PC-3 (cell line): ENCODE data around the gene RSU1. TPM values are rescaled to one million over a fixed set of nuclear protein-coding genes. Genes with fewer than 3 reads are reported as not detected.

Source experiments
- ATAC-seq: fragments of 200-7000 bp; cut with Tn5 transposase; 2 replicates; pipeline ENCODE4 v1.9.1; 2020; ENCODE audit warnings: mild to moderate bottlenecking, moderate library complexity
- BruUV-seq: library from RNA; stranded (reverse); fragments of 400-500 nt; replicated peaks from 2 replicates; lab custom pipeline; 2021; lab: Mats Ljungman, UMichigan
- CTCF ChIA-PET: fragments of 300-600 bp; sonication (Branson Sonifier 250); formaldehyde crosslinking; loops from one replicate; lab custom pipeline; 2022; ENCODE audit warnings: antibody characterized with exemption; lab: Charles Lee
- POLR2A ChIA-PET: fragments of 300-600 bp; sonication (Branson Sonifier 250); formaldehyde crosslinking; loops from one replicate; lab custom pipeline; 2022; ENCODE audit warnings: antibody characterized with exemption; ENCODE audit not compliant: unreplicated experiment; lab: Charles Lee
- DNase-seq: peaks from one replicate; pipeline ENCODE4 v3.0.0-alpha.2; 2015
- H2AFZ ChIP-seq: fragments of 300-600 bp; sonication (generic); 2 replicates; pipeline ENCODE4 v1.6.0; 2016; ENCODE audit warnings: antibody characterized with exemption, low read length
- H3F3A ChIP-seq: fragments of 300-600 bp; sonication (generic); one replicate; pipeline ENCODE4 v1.6.0; 2017; ENCODE audit warnings: antibody characterized with exemption, low read length, control low read depth, mild to moderate bottlenecking; ENCODE audit not compliant: unreplicated experiment
- H3K27ac ChIP-seq: fragments of 300-600 bp; sonication (generic); 2 replicates; pipeline ENCODE4 v1.5.1; 2016; ENCODE audit warnings: mild to moderate bottlenecking, low read length
- H3K27me3 ChIP-seq: fragments of 300-600 bp; sonication (generic); 2 replicates; pipeline ENCODE4 v1.6.1; 2016; ENCODE audit warnings: low read length, mixed read lengths
- H3K36me3 ChIP-seq: fragments of 300-600 bp; sonication (generic); 2 replicates; pipeline ENCODE4 v1.6.1; 2016; ENCODE audit warnings: low read depth, mixed run types, low read length, mixed read lengths
- H3K4me1 ChIP-seq: fragments of 300-600 bp; sonication (generic); 2 replicates; pipeline ENCODE4 v1.5.1; 2016; ENCODE audit warnings: low read length; ENCODE audit not compliant: insufficient read depth
- H3K4me2 ChIP-seq: fragments of 300-600 bp; sonication (generic); 2 replicates; pipeline ENCODE4 v1.6.0; 2016; ENCODE audit warnings: low read length
- H3K4me3 ChIP-seq: fragments of 300-600 bp; sonication (generic); 2 replicates; pipeline ENCODE4 v1.5.1; 2016; ENCODE audit warnings: mild to moderate bottlenecking, low read length, mixed read lengths
- H3K79me2 ChIP-seq: fragments of 300-600 bp; sonication (generic); 2 replicates; pipeline ENCODE4 v1.6.1; 2017; ENCODE audit warnings: low read length, mixed read lengths
- H3K9ac ChIP-seq: fragments of 300-600 bp; sonication (generic); 2 replicates; pipeline ENCODE4 v1.6.0; 2016; ENCODE audit warnings: mild to moderate bottlenecking, low read length
- H3K9me2 ChIP-seq: fragments of 300-600 bp; sonication (generic); replicated peaks from 2 replicates; pipeline ENCODE4 v1.6.1; 2016; ENCODE audit warnings: mixed run types, low read length, mixed read lengths
- H3K9me3 ChIP-seq: fragments of 300-600 bp; sonication (generic); 2 replicates; pipeline ENCODE4 v1.6.1; 2016; ENCODE audit warnings: low read length, mixed read lengths
- H4K20me1 ChIP-seq: fragments of 300-600 bp; sonication (generic); 2 replicates; pipeline ENCODE4 v1.6.1; 2016; ENCODE audit warnings: low read length, mixed read lengths
- CTCF ChIP-seq: fragments of 300-600 bp; sonication (generic); conservative IDR thresholded peaks from 2 replicates; pipeline ENCODE4 v1.5.1; 2017; ENCODE audit warnings: antibody characterized with exemption, low read depth, mild to moderate bottlenecking, low read length
- EZH2 ChIP-seq: fragments of 300-600 bp; sonication (generic); IDR thresholded peaks from one replicate; pipeline ENCODE4 v1.6.1; 2017; ENCODE audit warnings: antibody characterized with exemption, mild to moderate bottlenecking, low read length; ENCODE audit not compliant: unreplicated experiment
- EZH2phosphoT487 ChIP-seq: fragments of 300-600 bp; sonication (generic); IDR thresholded peaks from 2 replicates; pipeline ENCODE4 v1.6.1; 2018; ENCODE audit warnings: mild to moderate bottlenecking, antibody characterized with exemption, low read length, borderline replicate concordance
- intact Hi-C: fragments of 100-400 bp; cut with micrococcal nuclease; formaldehyde crosslinking; loops from 2 replicates; pipeline ENCODE4 v1.9.0; 2023
- total RNA-seq: library from RNA; depleted of rRNA; stranded (reverse); fragments of >200 nt; gene quantifications from 2 replicates; pipeline ENCODE4 v1.2.3, GENCODE V29; 2014

RSU1 gene
- total RNA-seq, 1 experiment from 2014 or later: 21.2 TPM

DNA sequence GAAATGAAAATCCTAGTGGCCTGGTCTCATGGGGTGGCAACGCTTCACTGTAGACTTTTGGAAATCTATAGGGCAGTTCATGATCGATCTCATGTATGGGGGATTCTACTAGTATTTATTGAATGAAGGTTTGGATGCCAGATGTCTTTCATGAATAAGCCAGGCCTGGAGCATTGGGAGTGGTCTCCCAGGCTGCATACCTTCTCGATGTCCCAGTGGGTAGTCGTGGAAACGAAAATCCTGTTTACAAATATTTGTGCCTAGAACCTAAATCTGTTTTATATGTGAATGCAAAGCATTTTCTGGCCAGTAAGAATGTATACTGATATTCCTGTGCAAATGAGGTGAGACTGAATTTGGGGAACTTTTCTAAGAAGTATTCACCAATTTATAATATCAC lies 190.5 kb downstream of the RSU1 start:
- TF ChIP-seq EZH2 (no peak), EZH2phosphoT487 (no peak), CTCF (no peak)
- Histone ChIP-seq H3K27me3 (no peaks in the 10 kb centered on the region), H3K4me1 (no peaks in the 10 kb centered on the region), H3K4me2 (no peak overlapping the region), H4K20me1 (no peaks in the 10 kb centered on the region), H3K9me3 (no peaks in the 10 kb centered on the region), H3K27ac (no peak overlapping the region), H3K4me3 (no peak overlapping the region), H3K9ac (no peak overlapping the region), H3F3A (no peaks in the 10 kb centered on the region), H3K9me2 (no peaks in the 10 kb centered on the region), H3K79me2 (no peaks in the 10 kb centered on the region), H3K36me3 (no peaks in the 10 kb centered on the region), H2AFZ (no peak overlapping the region)
- no TSS peak for BruUV-seq
- intact Hi-C loops: no loop called here
- ATAC-seq (no peak), DNase-seq (no peak)
- ChIA-PET CTCF (no interaction called here), POLR2A (no interaction called here)

- Histone ChIP-seq H3K27ac (no peak overlapping the region), H2AFZ (no peak overlapping the region), H3K4me1 (no peaks in the 10 kb centered on the region), H3K9me3 (no peaks in the 10 kb centered on the region), H3K36me3 (no peaks in the 10 kb centered on the region), H3K9ac (no peak overlapping the region), H3F3A (no peaks in the 10 kb centered on the region), H3K79me2 (no peaks in the 10 kb centered on the region), H3K4me3 (no peak overlapping the region), H3K27me3 (no peaks in the 10 kb centered on the region), H3K9me2 (no peaks in the 10 kb centered on the region), H4K20me1 (no peaks in the 10 kb centered on the region), H3K4me2 (no peak overlapping the region)
- DNase-seq (no peak), ATAC-seq (no peak)
- ChIA-PET POLR2A (no interaction called here), CTCF (no interaction called here)
- TF ChIP-seq CTCF (no peak), EZH2phosphoT487 (no peak), EZH2 (no peak)
- BruUV-seq: no TSS peak
- intact Hi-C loops: no loop called here
Measured at GRCh38 chr10:16612981-16613355, 204.3 kb downstream of the RSU1 start.

GRCh38 chr10:16612115-16612980 lies 204.9 kb downstream of the RSU1 start:
- Histone ChIP-seq H3K4me3 (no peak overlapping the region), H3K9ac (no peak overlapping the region), H3K9me2 (no peaks in the 10 kb centered on the region), H3F3A (no peaks in the 10 kb centered on the region), H3K27ac (no peak overlapping the region), H4K20me1 (no peaks in the 10 kb centered on the region), H3K4me2 (no peak overlapping the region), H3K36me3 (no peaks in the 10 kb centered on the region), H3K4me1 (no peaks in the 10 kb centered on the region), H3K27me3 (no peaks in the 10 kb centered on the region), H3K9me3 (no peaks in the 10 kb centered on the region), H3K79me2 (no peaks in the 10 kb centered on the region), H2AFZ (no peak overlapping the region)
- ATAC-seq: no peak
- BruUV-seq: no TSS peak
- intact Hi-C loops: no loop called here
- CTCF ChIA-PET: no interaction called here
- POLR2A ChIA-PET: no interaction called here
- TF ChIP-seq EZH2 (no peak), EZH2phosphoT487 (no peak), CTCF (no peak)
- DNase-seq: peak; percentile 16
